ENCODE results near the gene GABPB1. TPM values are rescaled to one million over a fixed set of nuclear protein-coding genes. Genes with fewer than 3 reads are reported as not detected.

The GABPB1 gene
- total RNA-seq, 2 experiments from 2014 or later = 37.5 to 38.1 TPM

- H3K36me3 Mint-ChIP-seq (ENCODE audit: low read depth) = peaks cover 30% of the 10 kb centered on the region
- H3K27ac Mint-ChIP-seq = no peak overlapping the region
- H3K4me3 Mint-ChIP-seq = no peak overlapping the region
- ChIA-PET CTCF (no interaction called here), POLR2A (interaction anchor here (1.4 kb wide), 1 partner anchor 26 kb away, joined by 3 read pairs; no protein-coding TSS in a partner anchor)
- H3K27me3 Mint-ChIP-seq = no peaks in the 10 kb centered on the region
- DNase-seq = no peak
- H3K4me1 Mint-ChIP-seq = no peaks in the 10 kb centered on the region
- H3K9me3 Mint-ChIP-seq = no peaks in the 10 kb centered on the region
These were observed 59.0 kb downstream of the GABPB1 start for GRCh38 chr15:50295966-50296365.

GRCh38 chr15:50289749-50290148, 65.2 kb downstream of the GABPB1 start:
- CTCF ChIA-PET = no interaction called here
- Mint-ChIP-seq H3K27ac (no peak overlapping the region), H3K4me1 (peaks cover 6% of the 10 kb centered on the region)

GRCh38 chr15:50287324-50288116, 67.5 kb downstream of the GABPB1 start:
- Mint-ChIP-seq H3K36me3 (ENCODE audit: low read depth) (peaks cover 47% of the 10 kb centered on the region), H3K4me1 (peaks cover 6% of the 10 kb centered on the region), H3K27me3 (no peaks in the 10 kb centered on the region), H3K27ac (no peak overlapping the region), H3K9me3 (no peaks in the 10 kb centered on the region), H3K4me3 (no peak overlapping the region)
- ChIA-PET CTCF (no interaction called here), POLR2A (interaction anchor here (1.7 kb wide), 1 partner anchor 9 kb away, joined by 5 read pairs; no protein-coding TSS in a partner anchor)
- no peak for DNase-seq

More at GRCh38 chr15:50289749-50290148, 65.2 kb downstream of the GABPB1 start:
- POLR2A ChIA-PET = interaction anchor here (1.0 kb wide), 1 partner anchor 107 kb away, joined by 4 read pairs; no protein-coding TSS in a partner anchor
- no peak for DNase-seq
- H3K27me3 Mint-ChIP-seq = no peaks in the 10 kb centered on the region
- no peaks in the 10 kb centered on the region for H3K9me3 Mint-ChIP-seq
- H3K36me3 Mint-ChIP-seq (ENCODE audit: low read depth) = peaks cover 41% of the 10 kb centered on the region
- H3K4me3 Mint-ChIP-seq = no peak overlapping the region

- no peak overlapping the region for H3K27ac Mint-ChIP-seq
- H3K9me3 Mint-ChIP-seq = no peaks in the 10 kb centered on the region
- DNase-seq = no peak
- H3K4me1 Mint-ChIP-seq = peaks cover 2% of the 10 kb centered on the region
- no peaks in the 10 kb centered on the region for H3K27me3 Mint-ChIP-seq
- ChIA-PET CTCF (interaction anchor here (0.5 kb wide), 1 partner anchor 22 kb away, joined by 3 read pairs; no protein-coding TSS in a partner anchor), POLR2A (no interaction called here)
- H3K4me3 Mint-ChIP-seq = no peak overlapping the region
- peaks cover 43% of the 10 kb centered on the region for H3K36me3 Mint-ChIP-seq (ENCODE audit: low read depth)
These were observed 73.6 kb downstream of the GABPB1 start for GRCh38 chr15:50281427-50281826.

GRCh38 chr15:50280271-50280670, 74.7 kb downstream of the GABPB1 start:
- H3K4me1 Mint-ChIP-seq = peaks cover 2% of the 10 kb centered on the region
- no peaks in the 10 kb centered on the region for H3K9me3 Mint-ChIP-seq
- no peak for DNase-seq
- no peak overlapping the region for H3K4me3 Mint-ChIP-seq
- H3K27me3 Mint-ChIP-seq = no peaks in the 10 kb centered on the region
- POLR2A ChIA-PET = no interaction called here
- CTCF ChIA-PET = interaction anchor here (0.6 kb wide), 1 partner anchor 277 kb away, joined by 3 read pairs; no protein-coding TSS in a partner anchor
- peaks cover 41% of the 10 kb centered on the region for H3K36me3 Mint-ChIP-seq (ENCODE audit: low read depth)
- no peak overlapping the region for H3K27ac Mint-ChIP-seq

- DNase-seq = no peak
- Mint-ChIP-seq H3K27me3 (no peaks in the 10 kb centered on the region), H3K4me3 (no peak overlapping the region), H3K36me3 (ENCODE audit: low read depth) (peaks cover 31% of the 10 kb centered on the region), H3K4me1 (peaks cover 2% of the 10 kb centered on the region), H3K9me3 (no peaks in the 10 kb centered on the region), H3K27ac (no peak overlapping the region)
- ChIA-PET POLR2A (interaction anchor here (0.7 to 1.6 kb wide), 3 partner anchors 10 to 84 kb away, joined by 3 to 6 read pairs (median 5); no protein-coding TSS in a partner anchor), CTCF (interaction anchor here (1.6 kb wide), 1 partner anchor 18 kb away, joined by 3 read pairs; no protein-coding TSS in a partner anchor)
These were observed 76.5 kb downstream of the GABPB1 start for GRCh38 chr15:50278496-50278895.

- ChIA-PET POLR2A (no interaction called here), CTCF (interaction anchor here (1.6 kb wide), 1 partner anchor 17 kb away, joined by 3 read pairs; no protein-coding TSS in a partner anchor)
- peaks cover 2% of the 10 kb centered on the region for H3K4me1 Mint-ChIP-seq
- H3K9me3 Mint-ChIP-seq = no peaks in the 10 kb centered on the region
- no peak overlapping the region for H3K27ac Mint-ChIP-seq
- DNase-seq = no peak
- peaks cover 31% of the 10 kb centered on the region for H3K36me3 Mint-ChIP-seq (ENCODE audit: low read depth)
- H3K4me3 Mint-ChIP-seq = no peak overlapping the region
- H3K27me3 Mint-ChIP-seq = no peaks in the 10 kb centered on the region
These were observed 77.6 kb downstream of the GABPB1 start for GRCh38 chr15:50277370-50277769.

GRCh38 chr15:50275908-50276307, 79.1 kb downstream of the GABPB1 start:
- DNase-seq = no peak
- CTCF ChIA-PET = no interaction called here
- H3K4me3 Mint-ChIP-seq = no peak overlapping the region
- H3K36me3 Mint-ChIP-seq (ENCODE audit: low read depth) = peaks cover 31% of the 10 kb centered on the region
- H3K4me1 Mint-ChIP-seq = peaks cover 2% of the 10 kb centered on the region
- H3K9me3 Mint-ChIP-seq = no peaks in the 10 kb centered on the region
- no peaks in the 10 kb centered on the region for H3K27me3 Mint-ChIP-seq
- POLR2A ChIA-PET = interaction anchor here (1.1 kb wide), 1 partner anchor 16 kb away, joined by 4 read pairs; no protein-coding TSS in a partner anchor
- no peak overlapping the region for H3K27ac Mint-ChIP-seq

GRCh38 chr15:50275091-50275490, 79.9 kb downstream of the GABPB1 start:
- H3K4me3 Mint-ChIP-seq = no peak overlapping the region
- H3K9me3 Mint-ChIP-seq = no peaks in the 10 kb centered on the region
- no peak overlapping the region for H3K27ac Mint-ChIP-seq
- H3K4me1 Mint-ChIP-seq = peaks cover 2% of the 10 kb centered on the region
- no peak for DNase-seq
- no peaks in the 10 kb centered on the region for H3K27me3 Mint-ChIP-seq
- peaks cover 25% of the 10 kb centered on the region for H3K36me3 Mint-ChIP-seq (ENCODE audit: low read depth)
- ChIA-PET CTCF (no interaction called here), POLR2A (no interaction called here)

GRCh38 chr15:50267577-50267976, 87.4 kb downstream of the GABPB1 start:
- CTCF ChIA-PET = no interaction called here
- POLR2A ChIA-PET = no interaction called here
- Mint-ChIP-seq H3K4me1 (peaks cover 18% of the 10 kb centered on the region), H3K27me3 (no peaks in the 10 kb centered on the region), H3K9me3 (peaks cover 4% of the 10 kb centered on the region), H3K4me3 (no peak overlapping the region), H3K36me3 (ENCODE audit: low read depth) (peaks cover 5% of the 10 kb centered on the region), H3K27ac (no peak overlapping the region)
- no peak for DNase-seq

- peaks cover 5% of the 10 kb centered on the region for H3K36me3 Mint-ChIP-seq (ENCODE audit: low read depth)
- H3K9me3 Mint-ChIP-seq = peaks cover 4% of the 10 kb centered on the region
- peaks cover 37% of the 10 kb centered on the region for H3K4me1 Mint-ChIP-seq
- POLR2A ChIA-PET = no interaction called here
- CTCF ChIA-PET = interaction anchor here (0.5 kb wide), 1 partner anchor 315 kb away, joined by 3 read pairs; no protein-coding TSS in a partner anchor
- no peak for DNase-seq
- H3K4me3 Mint-ChIP-seq = no peak within 1 kb of the TSS
- H3K27ac Mint-ChIP-seq = no peak within 1 kb of the TSS
- no peaks in the 10 kb centered on the region for H3K27me3 Mint-ChIP-seq
These were observed 89.4 kb downstream of the GABPB1 start, which contains the start of gene HDC for GRCh38 chr15:50265620-50266019. HDC (minus strand) TSS chr15:50265726; CDS start chr15:50265623, 103 bp downstream.

- peaks cover 65% of the 10 kb centered on the region for H3K4me1 Mint-ChIP-seq
These were observed 92.5 kb downstream of the GABPB1 start for GRCh38 chr15:50262533-50262932.

GRCh38 chr15:50261981-50262380, 93.0 kb downstream of the GABPB1 start:
- Mint-ChIP-seq H3K9me3 (peaks cover 2% of the 10 kb centered on the region), H3K27ac (peak overlapping the region; percentile 90), H3K36me3 (ENCODE audit: low read depth) (peaks cover 2% of the 10 kb centered on the region), H3K4me3 (no peak overlapping the region), H3K27me3 (no peaks in the 10 kb centered on the region), H3K4me1 (peaks cover 70% of the 10 kb centered on the region)
- peak; percentile 39 for DNase-seq
- CTCF ChIA-PET = interaction anchor here (0.6 to 1.3 kb wide), 6 partner anchors 10 to 79 kb away, joined by 3 to 4 read pairs (median 3); no protein-coding TSS in a partner anchor
- POLR2A ChIA-PET = interaction anchor here (0.6 to 5.6 kb wide), 8 partner anchors 13 to 646 kb away, joined by 3 to 80 read pairs (median 8); partner anchors contain the start of genes GABPB1 and SLC27A2

More at GRCh38 chr15:50262533-50262932, 92.5 kb downstream of the GABPB1 start:
- peaks cover 4% of the 10 kb centered on the region for H3K9me3 Mint-ChIP-seq
- H3K27ac Mint-ChIP-seq = peak overlapping the region; percentile 90
- no peak overlapping the region for H3K4me3 Mint-ChIP-seq
- ChIA-PET POLR2A (interaction anchor here (0.6 to 5.6 kb wide), 6 partner anchors 13 to 645 kb away, joined by 3 to 80 read pairs (median 26); partner anchors contain the start of genes GABPB1 and SLC27A2), CTCF (interaction anchor here (1.0 to 1.3 kb wide), 3 partner anchors 11 to 53 kb away, joined by 3 read pairs; no protein-coding TSS in a partner anchor)
- DNase-seq = peak; percentile 76
- H3K27me3 Mint-ChIP-seq = no peaks in the 10 kb centered on the region
- H3K36me3 Mint-ChIP-seq (ENCODE audit: low read depth) = peaks cover 5% of the 10 kb centered on the region

All from activated CD4-positive, alpha-beta memory T cell treated with anti-CD3 and anti-CD28 coated beads, Interleukin-2, amount 10 ng/mL, durations not matched to agents 7 days and 5 days (primary cell).